Measurements from ENCODE around the gene NTHL1. TPM values are rescaled to one million over a fixed set of nuclear protein-coding genes. Genes with fewer than 3 reads are reported as not detected.

NTHL1 gene
- total RNA-seq, 2 donors from 2014 or later: 7.7 to 13.4 TPM

GRCh38 chr16:2077696-2078095 lies 30.1 kb upstream of the NTHL1 start:
- Histone ChIP-seq H3K4me3 (no peak overlapping the region), H3K36me3 (peaks cover 37% of the 10 kb centered on the region), H3K27ac (no peak overlapping the region), H3K27me3 (replicated peaks; ENCODE audit: insufficient read depth) (no peaks in the 10 kb centered on the region), H3K4me1 (ENCODE audit: control insufficient read depth in 1 of 2, low read depth in 2 of 2) (no peaks in the 10 kb centered on the region), H3K9me3 (no peaks in the 10 kb centered on the region)
- DNase-seq (ENCODE audit: low spot score) (no peak), ATAC-seq (ENCODE audit: insufficient number of reproducible peaks, low FRiP score, low read depth) (no peak)
- no peak for TF ChIP-seq CTCF (IDR thresholded peaks at IDR 0.05)

GRCh38 chr16:2077016-2077415 lies 29.4 kb upstream of the NTHL1 start:
- no peaks in the 10 kb centered on the region for H3K4me1 ChIP-seq (ENCODE audit: control insufficient read depth in 1 of 2, low read depth in 2 of 2)

GRCh38 chr16:2076072-2076865 lies 28.6 kb upstream of the NTHL1 start:
- TF ChIP-seq CTCF (IDR thresholded peaks at IDR 0.05): no peak
- H3K36me3 ChIP-seq: peaks cover 46% of the 10 kb centered on the region
- H3K27ac ChIP-seq: no peak overlapping the region
- H3K4me1 ChIP-seq (ENCODE audit: control insufficient read depth in 1 of 2, low read depth in 2 of 2): no peaks in the 10 kb centered on the region
- no peaks in the 10 kb centered on the region for H3K9me3 ChIP-seq
- no peaks in the 10 kb centered on the region for H3K27me3 ChIP-seq (replicated peaks; ENCODE audit: insufficient read depth)
- no peak for DNase-seq (ENCODE audit: low spot score)
- ATAC-seq (ENCODE audit: insufficient number of reproducible peaks, low FRiP score, low read depth): no peak
- H3K4me3 ChIP-seq: no peak overlapping the region

More at GRCh38 chr16:2077016-2077415, 29.4 kb upstream of the NTHL1 start:
- no peaks in the 10 kb centered on the region for H3K27me3 ChIP-seq (replicated peaks; ENCODE audit: insufficient read depth)
- no peak for DNase-seq (ENCODE audit: low spot score)
- no peak overlapping the region for H3K4me3 ChIP-seq
- peaks cover 42% of the 10 kb centered on the region for H3K36me3 ChIP-seq
- ATAC-seq (ENCODE audit: insufficient number of reproducible peaks, low FRiP score, low read depth): no peak
- TF ChIP-seq CTCF (IDR thresholded peaks at IDR 0.05): no peak
- no peaks in the 10 kb centered on the region for H3K9me3 ChIP-seq
- H3K27ac ChIP-seq: no peak overlapping the region

GRCh38 chr16:2075631-2076030 lies 28.0 kb upstream of the NTHL1 start:
- H3K36me3 ChIP-seq: peaks cover 47% of the 10 kb centered on the region
- no peaks in the 10 kb centered on the region for H3K4me1 ChIP-seq (ENCODE audit: control insufficient read depth in 1 of 2, low read depth in 2 of 2)
- H3K27me3 ChIP-seq (replicated peaks; ENCODE audit: insufficient read depth): no peaks in the 10 kb centered on the region
- no peak for DNase-seq (ENCODE audit: low spot score)
- TF ChIP-seq CTCF (IDR thresholded peaks at IDR 0.05): no peak
- no peak overlapping the region for H3K27ac ChIP-seq
- no peak for ATAC-seq (ENCODE audit: insufficient number of reproducible peaks, low FRiP score, low read depth)
- H3K4me3 ChIP-seq: no peak overlapping the region
- H3K9me3 ChIP-seq: no peaks in the 10 kb centered on the region

GRCh38 chr16:2074071-2074470 lies 26.4 kb upstream of the NTHL1 start:
- Histone ChIP-seq H3K36me3 (peaks cover 45% of the 10 kb centered on the region), H3K27me3 (replicated peaks; ENCODE audit: insufficient read depth) (no peaks in the 10 kb centered on the region), H3K27ac (no peak overlapping the region), H3K4me3 (no peak overlapping the region), H3K9me3 (no peaks in the 10 kb centered on the region), H3K4me1 (ENCODE audit: control insufficient read depth in 1 of 2, low read depth in 2 of 2) (no peaks in the 10 kb centered on the region)
- ATAC-seq (ENCODE audit: insufficient number of reproducible peaks, low FRiP score, low read depth): no peak
- DNase-seq (ENCODE audit: low spot score): no peak
- TF ChIP-seq CTCF (IDR thresholded peaks at IDR 0.05): no peak

All from thoracic aorta (tissue), 2 donors.